ENCODE data around the gene LAMA4. TPM values are rescaled to one million over a fixed set of nuclear protein-coding genes. Genes with fewer than 3 reads are reported as not detected.

The LAMA4 gene
- total RNA-seq, 1 experiment from 2014 or later: not detected

- H3K4me2 ChIP-seq (ENCODE audit: low read depth, low read length, poor library complexity, severe bottlenecking): no peak overlapping the region
- no peaks in the 10 kb centered on the region for H3K4me1 ChIP-seq (ENCODE audit: low read length)
- H3K9me2 ChIP-seq (replicated peaks; ENCODE audit: insufficient read depth, low read length): no peaks in the 10 kb centered on the region
- no peak overlapping the region for H2AFZ ChIP-seq (ENCODE audit: low read length)
- DNase-seq: no peak
- no peak overlapping the region for H3K27ac ChIP-seq (ENCODE audit: low read length)
- H3K27me3 ChIP-seq (ENCODE audit: low read length): no peaks in the 10 kb centered on the region
- no peaks in the 10 kb centered on the region for H3K36me3 ChIP-seq (ENCODE audit: insufficient read depth, low read length)
- H3K9me3 ChIP-seq (ENCODE audit: low read length): no peaks in the 10 kb centered on the region
- H4K20me1 ChIP-seq (ENCODE audit: insufficient read depth, low read depth, low read length): no peaks in the 10 kb centered on the region
- no peak overlapping the region for H3K9ac ChIP-seq (ENCODE audit: low read length)
- H3K79me2 ChIP-seq (ENCODE audit: low read length): no peaks in the 10 kb centered on the region
- no peak overlapping the region for H3K4me3 ChIP-seq (ENCODE audit: low read length)
Measured at GRCh38 chr6:112252571-112253497, 1.5 kb downstream of the LAMA4 start.

- Histone ChIP-seq H3K9me3 (ENCODE audit: low read length) (no peaks in the 10 kb centered on the region), H3K27ac (ENCODE audit: low read length) (no peak overlapping the region), H3K9me2 (replicated peaks; ENCODE audit: insufficient read depth, low read length) (no peaks in the 10 kb centered on the region), H3K79me2 (ENCODE audit: low read length) (no peaks in the 10 kb centered on the region), H2AFZ (ENCODE audit: low read length) (no peak overlapping the region), H3K27me3 (ENCODE audit: low read length) (no peaks in the 10 kb centered on the region), H3K4me3 (ENCODE audit: low read length) (no peak overlapping the region), H3K4me2 (ENCODE audit: low read depth, low read length, poor library complexity, severe bottlenecking) (no peak overlapping the region), H3K9ac (ENCODE audit: low read length) (no peak overlapping the region), H4K20me1 (ENCODE audit: insufficient read depth, low read depth, low read length) (no peaks in the 10 kb centered on the region), H3K4me1 (ENCODE audit: low read length) (no peaks in the 10 kb centered on the region), H3K36me3 (ENCODE audit: insufficient read depth, low read length) (no peaks in the 10 kb centered on the region)
- no peak for DNase-seq
Measured at GRCh38 chr6:112251171-112251875, 3.0 kb downstream of the LAMA4 start.

- H3K36me3 ChIP-seq (ENCODE audit: insufficient read depth, low read length): no peaks in the 10 kb centered on the region
- no peaks in the 10 kb centered on the region for H3K79me2 ChIP-seq (ENCODE audit: low read length)
- no peaks in the 10 kb centered on the region for H3K9me2 ChIP-seq (replicated peaks; ENCODE audit: insufficient read depth, low read length)
- no peaks in the 10 kb centered on the region for H3K4me1 ChIP-seq (ENCODE audit: low read length)
- no peak overlapping the region for H3K9ac ChIP-seq (ENCODE audit: low read length)
- no peak overlapping the region for H2AFZ ChIP-seq (ENCODE audit: low read length)
- no peak overlapping the region for H3K4me3 ChIP-seq (ENCODE audit: low read length)
- no peaks in the 10 kb centered on the region for H4K20me1 ChIP-seq (ENCODE audit: insufficient read depth, low read depth, low read length)
- no peak overlapping the region for H3K4me2 ChIP-seq (ENCODE audit: low read depth, low read length, poor library complexity, severe bottlenecking)
- no peaks in the 10 kb centered on the region for H3K9me3 ChIP-seq (ENCODE audit: low read length)
- H3K27ac ChIP-seq (ENCODE audit: low read length): no peak overlapping the region
- no peaks in the 10 kb centered on the region for H3K27me3 ChIP-seq (ENCODE audit: low read length)
- DNase-seq: no peak
Measured at GRCh38 chr6:112249489-112249888, 4.9 kb downstream of the LAMA4 start.

DNA sequence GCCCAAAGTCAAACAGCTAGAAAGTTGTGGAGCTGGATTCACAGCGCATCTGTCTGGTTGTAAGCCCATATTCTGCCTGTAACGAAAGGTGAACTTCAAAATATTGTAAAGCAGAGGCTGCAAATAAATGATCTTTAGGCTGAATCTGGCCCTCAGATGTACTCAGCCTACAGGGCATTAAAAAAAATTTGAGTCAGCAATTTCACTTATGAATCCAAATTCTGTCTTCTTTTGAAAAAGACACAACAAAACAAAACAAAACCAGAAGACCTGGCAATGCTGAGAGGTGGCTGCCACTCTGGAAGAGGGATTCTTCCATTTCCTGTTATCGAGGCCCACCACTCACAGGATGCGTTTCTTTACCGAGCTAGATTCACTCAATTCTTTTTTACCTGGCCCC, 7.1 kb downstream of the LAMA4 start:
- DNase-seq: no peak
- Histone ChIP-seq H3K79me2 (ENCODE audit: low read length) (no peaks in the 10 kb centered on the region), H3K9me3 (ENCODE audit: low read length) (no peaks in the 10 kb centered on the region), H3K4me1 (ENCODE audit: low read length) (no peaks in the 10 kb centered on the region), H3K9me2 (replicated peaks; ENCODE audit: insufficient read depth, low read length) (no peaks in the 10 kb centered on the region), H3K9ac (ENCODE audit: low read length) (no peak overlapping the region), H2AFZ (ENCODE audit: low read length) (no peak overlapping the region), H3K27ac (ENCODE audit: low read length) (no peak overlapping the region), H4K20me1 (ENCODE audit: insufficient read depth, low read depth, low read length) (no peaks in the 10 kb centered on the region), H3K27me3 (ENCODE audit: low read length) (no peaks in the 10 kb centered on the region), H3K36me3 (ENCODE audit: insufficient read depth, low read length) (no peaks in the 10 kb centered on the region), H3K4me2 (ENCODE audit: low read depth, low read length, poor library complexity, severe bottlenecking) (no peak overlapping the region), H3K4me3 (ENCODE audit: low read length) (no peak overlapping the region)

- no peak overlapping the region for H3K27ac ChIP-seq (ENCODE audit: low read length)
- H3K4me3 ChIP-seq (ENCODE audit: low read length): no peak overlapping the region
- H4K20me1 ChIP-seq (ENCODE audit: insufficient read depth, low read depth, low read length): no peaks in the 10 kb centered on the region
- no peaks in the 10 kb centered on the region for H3K9me3 ChIP-seq (ENCODE audit: low read length)
- H3K27me3 ChIP-seq (ENCODE audit: low read length): no peaks in the 10 kb centered on the region
- no peaks in the 10 kb centered on the region for H3K36me3 ChIP-seq (ENCODE audit: insufficient read depth, low read length)
- no peaks in the 10 kb centered on the region for H3K79me2 ChIP-seq (ENCODE audit: low read length)
- no peak for DNase-seq
- no peak overlapping the region for H3K9ac ChIP-seq (ENCODE audit: low read length)
- H3K9me2 ChIP-seq (replicated peaks; ENCODE audit: insufficient read depth, low read length): no peaks in the 10 kb centered on the region
- no peak overlapping the region for H2AFZ ChIP-seq (ENCODE audit: low read length)
- no peak overlapping the region for H3K4me2 ChIP-seq (ENCODE audit: low read depth, low read length, poor library complexity, severe bottlenecking)
- no peaks in the 10 kb centered on the region for H3K4me1 ChIP-seq (ENCODE audit: low read length)
Measured at GRCh38 chr6:112245511-112246203, 8.7 kb downstream of the LAMA4 start.

- Histone ChIP-seq H3K27me3 (ENCODE audit: low read length) (no peaks in the 10 kb centered on the region), H3K27ac (ENCODE audit: low read length) (no peak overlapping the region), H3K4me2 (ENCODE audit: low read depth, low read length, poor library complexity, severe bottlenecking) (no peak overlapping the region), H3K9ac (ENCODE audit: low read length) (no peak overlapping the region), H3K9me3 (ENCODE audit: low read length) (no peaks in the 10 kb centered on the region), H3K4me3 (ENCODE audit: low read length) (no peak overlapping the region), H3K9me2 (replicated peaks; ENCODE audit: insufficient read depth, low read length) (no peaks in the 10 kb centered on the region), H2AFZ (ENCODE audit: low read length) (no peak overlapping the region), H3K36me3 (ENCODE audit: insufficient read depth, low read length) (no peaks in the 10 kb centered on the region), H4K20me1 (ENCODE audit: insufficient read depth, low read depth, low read length) (no peaks in the 10 kb centered on the region), H3K79me2 (ENCODE audit: low read length) (no peaks in the 10 kb centered on the region), H3K4me1 (ENCODE audit: low read length) (no peaks in the 10 kb centered on the region)
- DNase-seq: no peak
Measured at GRCh38 chr6:112243861-112244827, 10.2 kb downstream of the LAMA4 start.

GRCh38 chr6:112241820-112242429, 12.4 kb downstream of the LAMA4 start:
- no peaks in the 10 kb centered on the region for H3K9me3 ChIP-seq (ENCODE audit: low read length)
- H3K4me1 ChIP-seq (ENCODE audit: low read length): no peaks in the 10 kb centered on the region
- H3K79me2 ChIP-seq (ENCODE audit: low read length): no peaks in the 10 kb centered on the region
- H3K4me2 ChIP-seq (ENCODE audit: low read depth, low read length, poor library complexity, severe bottlenecking): no peak overlapping the region
- no peak for DNase-seq
- H3K27me3 ChIP-seq (ENCODE audit: low read length): no peaks in the 10 kb centered on the region
- no peak overlapping the region for H2AFZ ChIP-seq (ENCODE audit: low read length)
- H4K20me1 ChIP-seq (ENCODE audit: insufficient read depth, low read depth, low read length): no peaks in the 10 kb centered on the region
- no peaks in the 10 kb centered on the region for H3K9me2 ChIP-seq (replicated peaks; ENCODE audit: insufficient read depth, low read length)
- H3K4me3 ChIP-seq (ENCODE audit: low read length): no peak overlapping the region
- no peak overlapping the region for H3K9ac ChIP-seq (ENCODE audit: low read length)
- H3K27ac ChIP-seq (ENCODE audit: low read length): no peak overlapping the region
- H3K36me3 ChIP-seq (ENCODE audit: insufficient read depth, low read length): no peaks in the 10 kb centered on the region
